Measurements from ENCODE around the gene SPECC1.

SPECC1 gene

GRCh38 chr17:20084621-20085282, 75.6 kb downstream of the SPECC1 start:
- ChIA-PET POLR2A (ENCODE audit: low non-redundant PET) (no interaction called here), CTCF (interaction anchor here (1.2 kb wide), 1 partner anchor 19 kb away, joined by 3 read pairs; no protein-coding TSS in a partner anchor)
- no peak overlapping the region for H3K27ac ChIP-seq
- no peak for DNase-seq (ENCODE audit: low spot score)
- TF ChIP-seq CTCF (conservative IDR thresholded peaks at IDR 0.05; ENCODE audit: low read depth), result no peak

- no peak for DNase-seq (ENCODE audit: low spot score)
- no peak overlapping the region for H3K27ac ChIP-seq
- ChIA-PET POLR2A (ENCODE audit: low non-redundant PET) (no interaction called here), CTCF (interaction anchor here (1.2 kb wide), 1 partner anchor 20 kb away, joined by 3 read pairs; no protein-coding TSS in a partner anchor)
- TF ChIP-seq CTCF (conservative IDR thresholded peaks at IDR 0.05; ENCODE audit: low read depth), result no peak
Observed at GRCh38 chr17:20085283-20085845, 76.2 kb downstream of the SPECC1 start.

- ChIA-PET CTCF (no interaction called here), POLR2A (ENCODE audit: low non-redundant PET) (interaction anchor here (0.6 kb wide), 1 partner anchor 24 kb away, joined by 3 read pairs; no protein-coding TSS in a partner anchor)
- no peak for DNase-seq (ENCODE audit: low spot score)
- TF ChIP-seq CTCF (conservative IDR thresholded peaks at IDR 0.05; ENCODE audit: low read depth), result no peak
- H3K27ac ChIP-seq, result no peak overlapping the region
Observed at GRCh38 chr17:20086416-20087076, 77.4 kb downstream of the SPECC1 start.

DNA sequence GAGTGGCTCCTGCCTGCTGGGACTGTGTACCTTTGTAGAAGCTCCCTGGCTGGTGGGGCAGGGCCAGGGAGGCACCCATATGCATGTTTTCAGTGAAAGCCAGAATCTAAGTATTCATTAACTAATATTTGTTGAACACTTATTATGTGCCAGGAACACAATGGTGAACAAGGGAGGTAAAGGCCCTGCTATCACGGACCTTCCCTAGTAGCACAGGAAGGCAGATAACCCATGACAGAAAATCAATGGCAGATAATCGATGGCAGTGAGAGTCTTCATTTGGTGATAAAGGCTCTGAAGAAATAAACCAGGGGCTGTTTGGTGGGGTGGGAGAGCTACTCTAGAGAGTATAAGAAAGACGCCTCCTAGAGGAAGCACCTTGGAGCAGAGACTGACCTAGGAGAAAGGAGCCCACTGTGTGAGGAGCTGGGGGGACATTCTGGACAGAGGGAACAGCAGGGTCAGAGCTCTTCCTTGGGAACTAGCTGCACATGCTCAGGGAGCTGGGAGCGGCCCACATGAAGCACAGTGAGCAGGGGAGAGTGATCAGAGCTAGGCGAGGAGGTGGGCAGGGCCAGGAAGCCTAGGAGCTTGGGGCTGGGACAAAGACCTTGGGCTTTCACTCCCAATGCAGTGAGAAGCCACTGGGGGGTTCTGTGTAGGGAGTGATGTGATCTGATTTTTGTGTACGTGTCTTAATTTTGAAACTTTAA, 78.5 kb downstream of the SPECC1 start:
- H3K27ac ChIP-seq, result no peak overlapping the region
- POLR2A ChIA-PET (ENCODE audit: low non-redundant PET), result interaction anchor here (0.5 kb wide), 1 partner anchor 11 kb away, joined by 3 read pairs; no protein-coding TSS in a partner anchor
- CTCF ChIA-PET, result no interaction called here
- DNase-seq (ENCODE audit: low spot score), result no peak
- no peak for TF ChIP-seq CTCF (conservative IDR thresholded peaks at IDR 0.05; ENCODE audit: low read depth)

DNA sequence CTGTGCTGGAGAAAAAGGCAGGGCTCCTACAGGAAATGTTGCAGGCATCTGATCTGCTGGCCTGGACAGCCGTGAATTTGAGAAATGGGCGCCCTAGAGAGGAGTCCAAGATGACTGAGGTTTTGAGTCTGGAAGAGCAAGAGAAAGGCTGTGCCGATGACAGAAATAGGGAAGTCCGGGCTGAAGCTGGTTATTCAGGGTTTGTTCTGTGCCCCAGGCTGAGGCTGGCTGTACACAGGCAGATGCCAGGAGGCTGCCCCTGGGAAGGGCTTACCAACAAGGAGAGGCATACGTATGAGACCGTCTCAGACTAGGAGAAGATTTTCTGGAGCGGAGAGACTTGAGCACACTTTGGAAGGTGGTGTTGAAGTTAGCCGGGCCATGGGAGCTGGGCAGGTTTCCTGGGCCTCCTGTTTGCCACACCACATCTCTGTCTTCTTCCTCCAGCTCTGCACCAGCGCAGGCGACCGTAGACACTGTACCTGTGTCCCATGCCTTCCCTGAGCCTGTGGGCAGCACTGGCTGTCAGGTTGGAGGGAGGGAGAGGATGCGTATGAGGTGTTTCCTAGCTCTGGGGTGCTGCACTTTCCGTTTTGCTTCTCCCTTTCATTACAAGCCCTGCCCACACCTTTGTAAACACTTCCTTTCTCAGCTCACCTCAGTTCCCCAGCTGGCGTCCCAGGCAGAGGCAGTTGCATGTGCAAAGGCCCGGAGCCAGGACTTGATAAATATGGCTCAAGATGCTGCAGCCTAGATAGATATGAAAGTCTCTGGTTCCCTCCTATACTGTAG, 80.8 kb downstream of the SPECC1 start:
- CTCF ChIA-PET, result no interaction called here

More for the DNA sequence above, 80.8 kb downstream of the SPECC1 start:
- POLR2A ChIA-PET (ENCODE audit: low non-redundant PET), result no interaction called here
- no peak for TF ChIP-seq CTCF (conservative IDR thresholded peaks at IDR 0.05; ENCODE audit: low read depth)
- no peak overlapping the region for H3K27ac ChIP-seq
- no peak for DNase-seq (ENCODE audit: low spot score)

All from RWPE1 (cell line).